Inferior parietal cortex (tissue), 1 donor: ENCODE measurements around the gene AQP3.
"Not testable (repeated sequence)": the region's sequence is repeated elsewhere in the genome, so short reads cannot be mapped to it uniquely, and the experiment has no call there.

Experiments used
- DNase-seq: peaks from one replicate; pipeline ENCODE4 v3.0.0-alpha.2; 2016; ENCODE audit errors: extremely low spot score

The AQP3 gene

DNA sequence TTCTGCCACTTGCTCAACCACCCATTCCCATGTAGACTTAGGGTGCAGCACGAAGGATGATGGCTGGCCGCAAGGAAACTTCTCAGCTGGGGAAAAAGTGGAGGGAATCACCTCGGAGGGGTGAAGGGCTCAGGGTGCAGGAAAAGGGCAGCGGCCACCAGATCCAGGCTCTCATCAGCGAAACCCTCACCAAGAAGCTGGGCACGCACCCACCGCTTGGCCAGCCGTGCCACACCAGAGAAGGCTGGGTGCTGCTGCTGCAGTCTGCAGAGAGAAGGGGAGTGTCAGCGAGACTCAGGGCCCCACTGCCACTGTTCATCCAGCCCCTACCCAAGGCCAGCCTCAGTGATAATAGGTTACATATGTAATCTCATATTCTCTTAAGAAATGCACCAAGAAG lies 17.7 kb upstream of the AQP3 start:
- DNase-seq, result no peak

DNA sequence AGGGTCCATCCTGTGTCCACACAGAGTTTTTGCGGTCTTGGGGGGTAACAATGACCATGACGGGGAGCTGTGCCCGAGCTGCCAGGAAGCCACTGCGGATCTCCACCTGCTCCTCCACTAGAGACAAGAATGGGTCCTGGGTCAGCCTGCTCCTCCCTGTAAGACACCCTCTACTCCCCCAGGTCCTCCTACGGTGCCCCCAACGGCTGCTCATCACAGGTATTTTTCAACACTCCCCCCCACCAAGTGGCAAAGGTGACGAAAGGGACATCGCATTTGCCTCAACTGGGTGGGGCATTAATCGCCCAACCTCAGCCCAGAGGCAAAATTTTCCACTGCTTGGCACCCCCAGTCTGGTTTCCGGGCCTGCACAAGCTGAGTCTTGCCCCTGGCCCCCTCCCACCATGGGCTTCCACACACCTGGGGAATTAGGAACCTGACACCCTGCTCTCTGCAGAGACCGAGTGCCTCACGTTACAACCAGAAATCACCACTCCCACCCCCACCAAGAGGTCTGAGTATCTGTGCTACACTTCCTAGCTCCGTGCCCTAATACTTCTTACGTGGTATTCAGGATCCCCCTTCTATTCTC lies 16.7 kb upstream of the AQP3 start:
- DNase-seq, result no peak

DNA sequence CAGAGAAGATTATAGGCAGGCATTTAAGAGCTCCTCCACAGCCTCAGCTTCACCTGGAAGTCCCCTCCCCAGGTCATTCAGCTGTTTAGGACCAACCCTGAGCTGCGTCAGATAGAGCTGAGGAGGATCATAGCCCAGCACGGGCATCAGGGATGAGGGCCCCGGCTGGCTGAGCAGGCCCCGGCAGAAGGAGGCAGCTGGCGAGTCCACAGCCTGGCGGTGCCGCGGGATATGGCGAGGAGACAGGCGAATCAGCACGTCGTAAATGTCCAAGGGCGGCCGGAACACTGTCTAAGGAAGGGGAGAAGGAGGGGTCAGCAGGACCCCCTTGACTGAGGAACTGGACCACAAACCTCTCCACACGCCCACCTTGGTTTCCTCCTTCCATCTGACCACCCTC lies 15.8 kb upstream of the AQP3 start:
- no peak for DNase-seq

DNA sequence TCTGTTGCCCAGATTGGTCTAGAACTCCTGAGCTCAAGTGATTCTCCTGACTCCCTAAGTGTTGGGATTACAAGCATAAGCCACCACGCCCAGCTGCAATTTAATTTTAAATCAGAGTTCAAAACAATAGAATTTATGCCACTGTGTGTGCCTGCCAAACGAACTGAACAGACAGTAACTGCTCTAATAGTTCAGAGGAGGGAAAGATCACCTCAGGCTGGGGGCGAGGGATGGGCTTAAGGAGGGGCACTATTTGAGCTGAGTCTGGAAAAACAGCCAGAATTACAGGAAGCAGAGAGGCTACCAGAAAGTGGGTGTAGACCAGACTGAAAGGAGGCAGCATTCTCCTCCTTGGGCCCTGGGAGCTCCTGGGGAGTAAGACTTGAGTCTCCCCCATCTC lies 14.1 kb upstream of the AQP3 start:
- DNase-seq, result no peak

DNA sequence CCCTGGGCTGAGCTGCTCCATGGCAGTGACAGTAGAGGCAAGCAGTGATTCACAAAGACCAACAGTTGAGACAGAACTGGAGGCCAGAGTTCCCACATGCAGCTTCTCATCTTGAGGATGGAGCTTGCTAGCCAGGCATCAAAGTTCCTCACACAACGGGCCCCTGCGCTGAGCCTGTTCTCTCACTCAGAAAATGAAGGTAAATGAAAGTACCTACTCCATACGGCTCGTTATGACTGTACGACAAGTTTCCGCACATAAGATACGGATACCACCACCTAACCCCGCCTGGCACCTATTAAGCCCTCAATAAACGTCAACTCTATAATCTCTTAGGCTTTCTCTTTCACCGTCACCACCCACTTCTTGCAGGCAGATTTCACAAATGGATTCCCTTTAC lies 13.5 kb upstream of the AQP3 start:
- no peak for DNase-seq

DNA sequence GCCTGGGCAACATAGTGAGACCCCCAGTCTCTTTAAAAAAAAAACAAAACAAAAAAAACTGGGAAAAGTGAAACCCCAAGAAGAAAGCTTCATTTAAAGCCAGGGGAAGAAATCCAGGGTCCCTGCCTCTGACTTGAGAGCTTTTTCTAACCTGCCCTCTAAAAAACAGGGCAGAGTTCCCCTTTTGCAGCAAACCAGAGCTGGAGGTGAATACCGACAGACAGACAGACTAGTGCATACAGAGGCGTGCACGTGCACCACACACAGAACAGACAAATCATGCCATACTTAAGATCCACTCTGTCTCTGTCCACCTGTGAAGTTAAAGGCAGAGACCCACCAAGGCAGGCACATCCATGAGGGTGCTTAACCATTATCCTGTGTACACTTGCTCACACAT lies 11.7 kb upstream of the AQP3 start:
- DNase-seq, result no peak

DNA sequence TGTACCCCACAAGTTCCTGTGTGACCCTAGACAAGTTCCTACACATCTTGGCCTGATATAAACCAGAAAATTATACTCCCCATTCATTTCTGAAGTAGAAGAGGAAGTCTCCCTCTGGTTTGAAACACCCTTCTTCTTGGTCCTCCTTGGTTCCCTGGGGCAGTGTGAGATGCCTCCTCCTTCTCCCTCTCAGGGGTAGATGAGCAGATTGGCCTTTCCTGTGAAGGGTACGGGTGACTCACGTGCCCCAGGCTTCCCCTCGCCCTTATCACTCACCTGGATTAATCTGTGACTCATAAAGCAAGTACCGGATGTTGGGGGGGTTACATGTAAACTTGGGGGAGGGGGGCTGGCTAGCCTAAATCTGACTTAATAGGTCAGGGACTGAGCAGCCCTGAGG lies 11.1 kb upstream of the AQP3 start:
- no peak for DNase-seq

DNA sequence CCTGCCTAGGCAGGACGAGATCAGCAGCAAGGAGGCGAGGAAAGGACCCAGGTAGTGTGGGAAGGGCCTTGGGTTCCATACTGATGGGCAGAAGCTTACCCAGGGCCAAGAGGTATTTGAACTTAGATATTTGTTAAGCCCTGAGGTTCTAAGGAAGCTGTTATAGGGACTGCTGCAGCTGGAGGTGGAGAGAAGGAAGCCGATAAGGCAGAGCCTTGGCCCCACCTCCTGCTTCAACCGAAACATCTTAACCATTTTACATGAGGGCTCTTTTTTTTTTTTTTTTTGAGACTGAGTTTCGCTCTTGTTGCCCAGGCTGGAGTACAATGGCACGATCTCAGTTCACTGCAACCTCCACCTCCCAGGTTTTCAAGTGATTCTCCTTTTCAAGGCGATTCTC lies 8.6 kb upstream of the AQP3 start:
- no peak for DNase-seq

DNA sequence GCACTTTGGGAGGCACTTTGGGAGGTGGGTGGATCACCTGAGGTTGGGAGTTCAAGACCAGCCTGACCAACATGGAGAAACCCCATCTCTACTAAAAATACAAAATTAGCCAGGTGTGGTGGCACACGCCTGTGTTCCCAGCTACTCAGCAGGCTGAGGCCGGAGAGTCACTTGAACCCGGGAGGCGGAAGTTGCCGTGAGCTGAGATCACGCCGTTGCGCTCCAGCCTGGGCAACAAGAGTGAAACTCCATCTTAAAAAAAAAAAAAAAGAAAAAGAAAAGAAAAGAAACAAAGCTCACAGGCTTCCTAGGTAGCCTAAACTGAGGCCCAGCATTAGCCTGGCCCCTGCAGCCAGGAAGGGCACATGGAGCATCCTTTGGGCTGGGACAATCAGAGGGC lies 8.1 kb upstream of the AQP3 start:
- DNase-seq, result not testable (repeated sequence)

DNA sequence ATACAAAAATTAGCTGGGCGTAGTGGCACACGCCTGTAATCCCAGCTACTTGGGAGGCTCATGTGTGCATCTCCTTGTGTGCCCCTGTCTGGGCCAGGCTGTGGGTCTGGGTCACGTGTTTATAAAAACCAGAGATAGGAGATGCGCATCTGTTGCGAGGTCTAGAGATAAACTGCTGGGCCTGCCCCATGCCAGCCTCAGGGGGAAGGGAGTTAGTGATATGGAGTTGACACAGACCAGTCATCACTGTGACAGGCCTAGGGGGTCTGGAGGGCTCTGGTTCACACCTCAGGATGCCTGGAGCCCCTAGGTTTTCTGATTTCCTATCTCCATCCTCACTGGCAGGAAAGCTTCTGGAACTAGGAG lies 7.3 kb upstream of the AQP3 start:
- DNase-seq, result not testable (repeated sequence)

DNA sequence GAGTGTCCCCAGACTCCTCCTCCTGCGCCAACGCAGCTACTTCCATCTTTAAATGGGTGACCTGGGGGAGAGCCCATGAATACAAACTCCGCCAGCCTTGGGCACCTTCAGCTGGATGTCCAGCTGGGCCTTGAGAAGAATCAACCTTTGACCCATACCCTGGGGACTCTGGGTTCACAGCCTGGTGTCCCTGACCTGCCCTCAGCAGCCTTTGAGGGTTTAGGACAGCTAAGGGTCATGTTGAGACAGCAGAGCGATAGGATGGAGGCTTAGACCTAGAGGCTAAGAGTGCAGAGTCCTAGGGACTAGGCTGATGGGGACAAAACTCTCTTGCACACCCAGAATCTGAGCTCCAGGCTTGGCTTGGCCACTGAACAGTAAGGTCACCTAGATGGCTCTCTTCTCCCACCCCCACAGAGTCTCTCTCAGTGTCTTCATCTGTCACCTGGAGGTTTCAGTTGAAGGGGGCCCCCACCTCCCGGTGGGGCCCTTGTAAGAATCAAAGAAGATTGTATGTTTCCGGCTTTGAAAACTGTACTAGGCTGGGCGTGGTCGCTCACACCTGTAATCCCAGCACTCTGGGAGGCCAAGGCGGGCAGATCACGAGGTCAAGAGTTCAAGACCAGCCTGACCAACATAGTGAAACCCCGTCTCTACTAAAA lies 6.7 kb upstream of the AQP3 start:
- DNase-seq, result no peak

DNA sequence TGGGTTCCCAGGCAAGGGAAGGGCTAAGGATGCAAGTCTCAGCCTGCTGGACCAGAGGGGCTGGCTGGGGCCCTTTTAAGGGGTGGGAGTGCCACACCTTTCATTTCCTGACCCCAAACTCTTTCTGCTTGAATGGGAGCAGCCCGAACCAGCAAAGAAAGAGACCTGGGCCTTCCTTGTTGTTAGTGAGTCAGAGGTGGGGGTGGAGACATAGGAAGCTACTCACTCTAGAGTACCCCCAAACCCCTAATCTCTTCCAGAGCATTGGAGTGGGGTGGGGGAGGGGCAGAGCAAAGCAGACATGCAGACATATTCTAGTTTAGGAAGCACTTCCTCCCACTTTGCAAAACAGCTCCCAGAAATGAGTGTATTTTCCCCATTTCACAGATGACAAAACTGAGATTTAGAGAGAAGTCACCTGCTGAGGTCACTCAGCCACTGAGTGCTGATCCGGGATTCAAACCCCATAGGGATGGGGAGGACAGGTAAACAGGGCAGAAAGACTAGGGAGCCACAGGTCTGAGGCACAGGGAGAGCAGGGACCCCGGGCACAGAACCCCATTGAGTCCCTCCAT lies 6.0 kb upstream of the AQP3 start:
- DNase-seq, result no peak

DNA sequence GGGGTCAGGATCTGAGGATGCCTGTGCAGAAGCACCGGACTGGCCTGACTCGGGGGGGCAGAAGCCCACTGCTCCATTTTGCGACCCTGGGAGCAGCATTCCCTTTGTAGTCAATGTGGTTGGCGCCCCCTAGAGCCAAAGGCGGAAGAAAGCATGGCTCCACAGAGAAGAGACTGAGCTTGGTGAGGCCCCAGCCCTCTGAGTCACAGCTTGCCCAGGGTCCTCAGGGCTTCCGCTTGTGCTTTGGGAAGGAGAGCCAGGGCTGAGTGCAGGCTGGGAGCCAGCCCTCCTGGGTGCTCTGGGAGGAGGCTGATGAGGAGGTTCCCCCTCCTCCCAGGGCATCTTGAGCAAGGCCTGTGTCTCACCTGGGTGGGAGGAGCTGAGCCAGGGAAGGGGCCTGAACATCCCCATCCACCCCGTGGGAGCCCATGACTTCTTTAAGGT lies 5.5 kb upstream of the AQP3 start:
- no peak for DNase-seq

DNA sequence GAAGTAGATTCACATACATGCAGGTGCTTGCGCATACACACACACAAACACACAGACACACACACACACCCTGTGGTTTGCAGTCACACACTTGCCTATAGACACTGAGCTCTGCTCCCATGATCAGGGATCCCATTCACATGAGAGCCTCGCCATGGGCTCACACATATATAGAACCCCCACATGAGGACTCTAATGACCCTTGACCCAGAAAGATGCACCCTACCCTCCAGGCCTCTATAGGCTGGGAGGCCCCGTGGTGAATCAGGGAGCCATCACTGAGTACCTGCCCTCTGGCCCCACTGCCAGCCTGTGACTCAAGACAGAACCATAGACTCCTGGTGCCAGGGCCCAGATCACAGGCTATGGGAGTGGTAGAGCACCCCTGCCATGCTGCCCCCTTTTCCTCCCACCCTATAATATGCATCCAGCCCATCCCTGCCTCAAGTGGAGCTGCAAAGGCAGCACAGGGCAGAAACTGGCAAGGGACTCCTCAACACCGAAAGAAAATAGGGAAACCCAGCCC lies 3.3 kb upstream of the AQP3 start:
- no peak for DNase-seq

DNA sequence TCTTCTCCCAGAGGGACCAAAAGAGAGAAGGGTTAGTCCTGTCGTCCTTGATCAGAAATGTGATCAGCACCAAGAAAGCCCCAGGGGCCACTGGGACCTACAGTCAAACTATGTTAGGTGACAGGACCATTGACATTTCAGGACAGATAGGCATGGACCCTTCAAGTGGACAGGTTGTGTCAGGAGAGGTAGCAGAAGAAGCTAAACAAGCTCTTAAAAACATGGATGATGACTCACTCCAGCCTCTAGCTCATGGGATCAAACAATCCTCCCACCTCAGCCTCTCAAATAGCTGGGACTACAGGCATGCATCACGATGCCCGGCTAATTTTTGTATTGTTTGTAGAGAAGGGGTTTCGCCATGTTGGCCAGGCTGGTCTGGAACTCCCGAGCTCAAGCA lies 2.3 kb upstream of the AQP3 start:
- DNase-seq, result no peak

DNA sequence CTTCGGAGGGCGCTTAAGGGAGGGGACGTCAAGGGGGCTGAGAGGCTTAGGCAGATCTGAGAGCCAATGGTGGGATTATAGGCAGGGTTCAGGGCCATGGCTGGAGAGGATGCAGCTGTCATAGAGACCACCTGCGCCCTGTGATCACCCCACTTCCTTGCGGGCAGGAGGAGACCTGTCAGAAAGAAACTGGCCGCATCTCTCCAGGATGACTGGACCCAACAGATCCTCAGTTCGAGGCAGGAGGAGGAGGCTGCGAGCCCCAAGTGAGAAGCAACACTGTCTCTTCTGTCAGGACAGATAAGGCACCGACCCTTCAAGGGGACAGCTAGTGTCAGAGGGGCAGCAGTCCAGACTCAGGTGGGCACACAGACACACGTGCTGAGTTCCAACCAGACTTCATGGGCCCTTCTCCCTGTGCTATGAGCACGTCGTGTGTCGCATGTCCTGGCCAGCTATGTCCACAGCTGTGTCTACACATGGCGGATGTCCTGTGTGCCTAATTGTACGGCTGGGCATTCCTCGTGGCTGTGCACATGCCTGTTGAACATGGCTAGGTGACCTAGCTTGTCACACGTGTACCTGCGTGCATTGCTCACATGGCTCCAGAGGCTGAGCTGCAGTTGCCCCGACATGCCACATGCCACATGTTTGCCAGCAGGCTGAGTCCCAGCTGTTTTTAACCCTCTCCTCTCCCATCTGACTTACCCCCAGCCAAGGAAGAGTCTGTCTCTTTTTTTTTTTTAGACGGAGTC lies 583 bp upstream of the AQP3 start:
- no peak for DNase-seq

DNA sequence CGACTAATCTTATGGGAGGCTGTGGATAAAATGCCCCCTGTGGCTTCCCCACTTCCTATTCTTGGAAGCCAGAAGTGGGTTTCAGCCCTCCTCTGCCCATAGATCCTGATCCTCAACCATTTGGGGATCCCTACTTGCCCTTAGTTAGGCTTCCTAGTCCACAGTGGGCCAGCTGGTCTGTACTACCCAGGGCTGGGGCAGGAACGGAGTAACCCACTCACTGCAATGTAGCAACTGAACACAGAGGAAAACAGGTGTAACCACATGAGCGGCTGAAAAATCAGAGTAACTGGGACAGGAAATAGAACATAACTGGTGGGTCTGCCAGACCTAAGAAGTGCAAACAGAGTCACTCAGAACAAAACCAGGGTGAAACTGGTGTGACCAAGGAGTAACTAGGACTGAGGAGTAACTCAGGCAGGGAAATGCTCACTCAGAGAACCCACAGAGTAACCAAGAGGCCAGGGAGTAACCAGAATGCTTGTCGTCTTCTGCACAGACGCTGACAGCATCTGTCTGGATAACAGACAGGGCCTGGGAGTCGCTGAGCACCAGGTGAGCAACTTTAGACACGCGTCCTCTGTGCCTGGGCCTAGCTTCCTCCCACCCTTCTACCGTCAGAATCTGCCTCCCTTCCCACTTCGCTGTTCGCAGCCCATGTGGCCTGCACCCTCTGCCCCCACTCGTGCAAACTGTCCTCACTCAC lies 1.0 kb downstream of the AQP3 start:
- no peak for DNase-seq

DNA sequence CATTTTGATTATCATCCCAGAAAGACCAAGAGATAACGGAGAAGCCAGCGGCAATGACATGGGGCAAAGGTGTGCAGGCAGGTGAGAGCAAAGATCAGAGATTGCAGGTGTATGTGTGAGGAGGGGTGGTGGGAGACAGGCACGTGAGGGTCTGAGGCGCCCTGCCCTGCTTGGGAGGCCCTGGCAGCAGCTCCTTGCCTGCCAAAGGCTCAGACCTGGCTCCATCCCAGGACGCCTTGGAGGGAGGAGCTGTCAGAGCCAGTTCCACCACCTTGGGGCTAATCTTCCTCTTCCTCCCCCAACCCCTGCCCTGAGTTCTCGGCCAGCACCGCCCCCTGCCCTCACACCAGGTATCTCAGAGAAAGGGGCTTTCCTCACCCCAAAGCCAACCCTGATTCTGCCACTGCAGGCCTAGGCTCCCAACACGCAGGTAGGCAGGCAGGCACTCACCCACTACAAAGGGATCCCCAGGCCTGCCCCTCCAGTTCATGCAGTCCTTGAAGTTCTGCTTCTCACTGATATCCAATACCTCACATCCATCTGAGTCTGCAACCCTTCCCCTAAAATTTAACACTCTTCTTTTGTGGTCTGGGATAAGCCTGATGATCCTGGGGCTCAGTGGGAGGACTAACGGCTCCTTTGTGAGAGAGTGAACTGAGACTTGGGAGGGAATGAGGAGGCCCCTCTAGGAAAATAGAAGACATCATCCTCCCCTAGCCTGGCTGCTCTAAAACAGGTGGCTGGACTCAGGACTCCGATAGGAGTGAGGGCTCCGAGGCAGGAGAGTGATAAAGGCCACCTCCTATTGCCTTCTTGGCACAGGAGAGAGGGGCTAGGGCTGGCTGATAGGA lies 1.8 kb downstream of the AQP3 start:
- DNase-seq, result no peak

DNA sequence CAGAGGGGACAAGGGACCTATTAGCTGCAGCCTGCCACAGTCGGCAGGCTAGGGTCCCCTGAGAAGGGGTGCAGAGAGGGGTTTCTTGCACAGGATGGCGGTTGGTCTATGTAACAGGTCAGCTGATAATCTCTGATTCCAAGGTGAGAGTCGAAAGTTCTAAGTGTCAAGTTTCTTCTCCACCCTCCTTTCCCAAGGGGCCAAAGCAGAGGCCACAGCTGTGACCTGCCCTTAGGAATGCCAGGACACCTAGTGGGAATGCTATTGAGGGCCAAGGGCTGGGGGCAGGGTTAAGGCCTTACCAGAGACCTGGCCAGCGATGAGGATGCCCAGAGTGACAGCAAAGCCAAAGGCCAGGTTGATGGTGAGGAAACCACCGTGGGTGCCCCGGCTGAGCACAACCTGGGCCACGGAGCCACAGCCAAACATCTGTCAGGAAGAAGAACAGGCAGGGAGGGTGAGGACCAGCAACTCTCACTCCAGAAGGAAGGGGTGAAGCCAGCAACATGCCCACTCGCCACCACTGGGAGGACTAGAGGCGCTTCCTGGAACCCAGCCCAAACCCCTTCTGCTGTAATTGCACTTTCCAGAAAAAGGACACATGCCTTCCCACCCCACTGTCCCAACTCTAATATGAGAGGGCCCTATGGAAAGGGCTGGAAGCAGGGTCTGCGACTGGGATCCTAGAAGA lies 3.8 kb downstream of the AQP3 start:
- no peak for DNase-seq

DNA sequence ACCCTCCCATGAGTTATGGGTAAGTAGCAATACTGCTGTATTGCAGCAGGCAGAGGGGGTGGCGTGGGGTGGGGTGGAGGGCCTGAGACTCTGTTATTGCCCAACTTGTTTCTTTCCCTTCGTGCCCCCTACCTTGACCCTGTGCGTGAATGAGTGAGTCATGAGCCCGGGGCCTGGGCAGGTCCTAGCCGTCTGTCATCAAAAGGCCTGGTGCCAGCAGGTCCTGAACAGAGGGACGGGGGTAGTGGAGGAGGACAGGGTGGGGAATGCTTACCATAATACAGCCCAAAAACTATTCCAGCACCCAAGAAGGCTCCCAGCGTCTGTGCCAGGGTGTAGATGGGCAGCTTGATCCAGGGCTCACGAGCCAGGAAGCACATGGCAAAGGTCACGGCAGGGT lies 4.3 kb downstream of the AQP3 start:
- no peak for DNase-seq

DNA sequence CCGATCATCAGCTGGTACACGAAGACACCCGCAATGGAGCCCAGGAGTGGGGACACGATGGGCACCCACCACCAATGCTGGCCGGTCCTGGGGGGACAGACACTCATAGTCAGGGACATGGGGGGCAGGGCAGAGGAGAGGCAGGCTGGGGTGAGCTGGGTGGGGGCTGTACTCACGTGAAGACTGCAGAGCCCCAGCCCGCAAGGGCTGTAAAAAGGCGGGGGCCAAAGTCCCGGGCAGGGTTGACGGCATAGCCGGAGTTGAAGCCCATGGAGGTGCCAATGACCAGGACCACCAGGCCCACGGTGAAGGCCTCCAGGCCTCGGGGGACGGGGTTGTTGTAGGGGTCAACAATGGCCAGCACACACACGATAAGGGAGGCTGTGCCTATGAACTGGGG lies 5.3 kb downstream of the AQP3 start:
- no peak for DNase-seq
